NCI-H2107 (cell line): ENCODE measurements around the gene PRSS33.

ENCODE experiments used
- DNase-seq: peaks from one replicate; lab custom pipeline; 2025; lab: John Stamatoyannopoulos, UW

The PRSS33 gene

DNA sequence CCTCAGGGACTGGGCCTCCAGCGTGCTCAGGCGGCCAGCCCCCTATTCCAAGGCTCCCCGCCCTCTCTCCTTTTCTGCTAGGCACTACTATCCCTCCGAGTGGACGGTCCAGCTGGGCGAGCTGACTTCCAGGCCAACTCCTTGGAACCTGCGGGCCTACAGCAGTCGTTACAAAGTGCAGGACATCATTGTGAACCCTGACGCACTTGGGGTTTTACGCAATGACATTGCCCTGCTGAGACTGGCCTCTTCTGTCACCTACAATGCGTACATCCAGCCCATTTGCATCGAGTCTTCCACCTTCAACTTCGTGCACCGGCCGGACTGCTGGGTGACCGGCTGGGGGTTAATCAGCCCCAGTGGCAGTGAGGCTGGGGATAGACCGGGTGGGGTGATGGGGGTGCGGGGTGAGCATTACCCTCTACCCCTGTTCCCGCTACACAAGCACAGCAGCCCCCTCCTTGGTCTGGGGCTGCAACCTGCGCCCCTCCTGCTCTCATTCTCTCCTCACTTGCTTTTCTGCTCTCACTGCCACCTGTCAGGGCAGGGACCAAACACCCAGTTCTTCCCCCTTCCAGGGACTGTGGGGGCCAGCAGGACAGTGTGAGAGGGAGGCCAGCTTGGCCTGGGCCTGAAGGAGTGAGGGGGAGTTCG, 12.0 kb upstream of the PRSS33 start:
- no peak for DNase-seq

DNA sequence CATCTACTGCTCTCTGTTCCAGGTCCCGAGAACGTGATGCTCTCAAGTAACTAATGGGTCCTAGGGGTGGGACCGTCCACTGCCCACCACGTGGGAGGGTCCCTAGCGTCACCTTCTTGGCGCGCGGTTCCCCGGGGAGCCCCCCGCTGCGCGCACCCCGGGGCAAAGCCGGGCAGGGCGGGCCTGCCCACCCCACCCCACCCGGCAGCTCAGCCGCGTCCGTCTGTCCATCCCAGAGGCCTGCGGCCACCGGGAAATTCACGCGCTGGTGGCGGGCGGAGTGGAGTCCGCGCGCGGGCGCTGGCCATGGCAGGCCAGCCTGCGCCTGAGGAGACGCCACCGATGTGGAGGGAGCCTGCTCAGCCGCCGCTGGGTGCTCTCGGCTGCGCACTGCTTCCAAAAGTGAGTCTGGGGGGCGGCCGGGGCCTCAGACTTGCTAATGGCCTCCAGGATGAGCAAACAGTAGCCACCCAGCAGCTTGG, 11.4 kb upstream of the PRSS33 start:
- DNase-seq, result no peak

DNA sequence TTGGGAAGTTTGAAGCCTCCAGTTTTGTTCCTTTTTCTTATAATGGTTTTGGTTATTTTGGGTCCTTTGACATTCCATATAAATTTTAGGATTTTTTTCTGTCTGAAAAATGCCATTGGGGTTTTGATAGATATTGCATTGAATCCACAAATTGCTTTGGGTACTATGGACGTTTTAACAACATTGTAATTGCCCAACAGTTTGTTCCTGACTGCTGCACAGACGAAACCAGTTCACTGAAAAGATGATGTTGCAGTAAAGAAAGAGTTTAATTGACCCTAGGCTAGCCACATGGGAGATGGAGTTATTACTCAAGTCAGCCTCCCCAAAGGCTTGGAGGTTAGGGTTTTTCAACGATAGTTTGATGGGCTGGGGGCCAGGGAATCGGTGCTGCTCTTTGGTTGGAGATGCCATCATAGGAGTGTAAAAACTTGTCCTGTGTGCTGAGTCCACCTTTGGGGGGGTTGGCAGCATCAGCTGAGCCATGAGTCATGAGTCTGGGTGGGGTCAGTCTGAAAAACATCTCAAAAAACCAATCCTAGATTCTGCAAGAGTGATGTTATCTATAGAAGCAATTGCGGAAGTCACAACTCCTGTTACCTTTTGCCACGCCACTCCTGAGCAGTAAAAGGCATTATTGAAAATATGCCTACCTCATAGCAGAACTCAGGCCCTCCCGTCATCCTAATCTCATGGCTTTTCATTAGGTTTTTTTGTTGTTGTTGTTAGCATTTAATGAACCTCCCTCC, 8.2 kb upstream of the PRSS33 start:
- DNase-seq, result no peak

GRCh38 chr16:2792940-2793339, 5.6 kb upstream of the PRSS33 start:
- no peak for DNase-seq

GRCh38 chr16:2791174-2791573, 3.8 kb upstream of the PRSS33 start:
- no peak for DNase-seq

DNA sequence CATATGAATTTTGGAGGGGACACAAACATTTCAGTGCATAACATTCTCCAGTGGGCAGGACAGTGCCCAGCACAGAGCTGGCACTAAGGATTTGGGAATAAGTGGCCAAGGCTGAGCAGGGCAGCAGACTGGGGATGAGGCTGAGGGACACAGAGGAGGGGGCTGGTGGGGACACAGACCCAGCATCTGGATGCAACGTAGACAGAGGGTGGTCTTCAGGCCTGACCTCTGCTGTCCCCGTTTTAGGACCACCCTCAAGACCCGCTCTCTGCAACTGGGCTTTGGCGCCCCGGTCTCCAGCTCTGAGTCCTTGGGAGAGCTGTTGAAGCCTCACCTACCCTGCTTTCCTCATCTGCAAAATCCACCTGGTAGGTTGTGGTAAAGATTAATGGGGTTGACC, 3.3 kb upstream of the PRSS33 start:
- no peak for DNase-seq

DNA sequence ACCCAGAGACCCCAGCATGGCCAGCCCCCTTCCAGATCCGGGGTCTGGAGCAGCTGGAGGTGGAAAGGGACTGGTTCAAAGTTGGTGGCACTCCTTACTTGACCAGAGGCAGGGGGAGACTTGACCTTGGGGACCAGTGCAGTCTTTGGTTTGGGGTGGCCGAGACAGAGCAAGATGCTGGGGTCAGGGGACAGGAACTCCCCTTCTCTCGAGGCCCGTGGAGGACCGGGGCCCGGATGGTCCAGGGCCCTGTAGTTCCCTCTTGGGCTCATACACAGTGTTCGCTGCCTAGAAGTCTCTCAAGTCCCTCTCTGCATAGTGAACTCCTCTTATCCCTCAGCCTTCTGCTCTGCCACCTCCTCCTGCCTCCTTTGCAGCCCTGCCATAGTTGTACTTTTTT, 601 bp upstream of the PRSS33 start:
- DNase-seq, result no peak

- DNase-seq, result no peak
Observed at GRCh38 chr16:2786826-2787151, 571 bp downstream of the PRSS33 start.

DNA sequence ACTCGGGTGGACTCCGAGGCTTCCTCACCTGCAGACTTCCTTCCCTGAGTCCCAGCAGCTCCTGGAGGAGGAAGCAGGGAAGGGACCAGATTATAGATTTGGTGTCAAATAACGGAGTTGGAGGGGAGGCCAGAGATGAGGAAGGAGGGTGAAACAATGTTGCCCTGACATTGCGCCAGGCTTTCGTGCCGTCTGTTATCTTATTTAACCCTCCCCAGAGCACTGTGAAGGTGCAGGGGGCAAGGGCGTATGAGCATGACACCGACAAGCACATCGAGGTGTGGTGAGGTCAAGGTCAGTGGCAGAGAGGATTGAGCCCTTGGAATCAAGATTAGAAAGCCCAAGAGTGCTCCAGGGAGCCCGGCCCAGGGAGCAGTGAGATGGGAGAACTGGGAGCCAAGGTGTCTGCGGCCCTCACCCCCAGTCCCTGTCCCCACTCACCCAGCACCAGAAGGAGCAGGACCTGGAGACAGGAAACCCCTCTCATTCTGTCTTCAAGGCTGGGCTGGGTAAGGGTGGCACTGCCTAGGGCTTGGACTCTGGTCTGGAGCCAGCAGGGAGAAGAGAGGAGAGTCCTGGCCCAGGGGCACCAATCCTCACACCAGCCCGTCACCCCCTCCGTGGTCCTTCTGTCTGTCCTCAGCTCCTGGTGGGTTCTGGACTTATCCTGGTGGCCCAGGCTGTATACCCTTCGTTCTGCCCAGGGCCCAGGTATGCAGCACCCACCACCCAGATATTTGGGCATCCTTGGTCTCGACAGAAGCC, 1.1 kb downstream of the PRSS33 start:
- DNase-seq, result no peak

DNA sequence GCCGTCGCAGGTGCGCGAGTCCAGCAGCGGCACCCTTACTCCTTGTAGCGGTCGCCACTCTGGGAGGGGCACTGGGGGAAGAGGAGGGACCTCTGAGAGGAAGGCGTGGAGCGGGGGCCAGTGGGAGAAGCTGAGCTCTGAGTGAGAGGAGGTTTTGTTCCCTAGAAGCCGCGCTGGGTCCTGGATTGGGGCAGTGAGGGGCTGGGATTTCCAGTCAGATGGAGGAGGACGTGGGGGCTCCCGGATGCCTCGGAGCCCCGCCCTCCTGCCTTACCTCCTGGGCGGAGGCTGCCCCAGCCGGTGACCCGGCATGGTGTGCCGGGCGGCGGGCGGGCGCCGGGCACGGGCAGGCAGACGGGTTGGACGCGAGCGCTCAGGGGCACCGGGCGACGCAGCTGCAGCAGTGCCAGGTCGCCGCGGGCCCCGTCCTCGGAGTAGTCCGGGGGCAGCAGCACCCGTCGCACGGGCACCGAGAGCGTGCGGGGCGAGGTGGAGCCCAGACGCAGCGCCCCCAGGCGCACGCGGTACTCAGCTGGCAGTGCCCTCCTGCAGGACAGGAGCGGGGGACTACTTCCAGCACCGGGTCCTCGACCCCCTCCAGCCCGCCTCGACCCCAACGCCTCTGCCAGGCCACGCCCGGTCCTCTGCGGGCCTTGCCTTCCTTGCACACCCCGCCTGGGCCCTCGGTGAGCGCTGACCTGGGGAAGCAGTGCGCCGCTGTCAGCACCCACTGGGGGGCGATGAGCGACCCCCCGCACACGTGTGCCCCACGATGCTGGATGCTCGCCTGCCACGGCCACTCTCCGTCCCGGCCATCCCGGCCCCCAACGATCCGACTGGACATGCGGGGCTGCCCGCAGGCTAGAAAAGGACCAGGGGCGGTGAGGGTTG, 2.0 kb downstream of the PRSS33 start:
- DNase-seq, result no peak

DNA sequence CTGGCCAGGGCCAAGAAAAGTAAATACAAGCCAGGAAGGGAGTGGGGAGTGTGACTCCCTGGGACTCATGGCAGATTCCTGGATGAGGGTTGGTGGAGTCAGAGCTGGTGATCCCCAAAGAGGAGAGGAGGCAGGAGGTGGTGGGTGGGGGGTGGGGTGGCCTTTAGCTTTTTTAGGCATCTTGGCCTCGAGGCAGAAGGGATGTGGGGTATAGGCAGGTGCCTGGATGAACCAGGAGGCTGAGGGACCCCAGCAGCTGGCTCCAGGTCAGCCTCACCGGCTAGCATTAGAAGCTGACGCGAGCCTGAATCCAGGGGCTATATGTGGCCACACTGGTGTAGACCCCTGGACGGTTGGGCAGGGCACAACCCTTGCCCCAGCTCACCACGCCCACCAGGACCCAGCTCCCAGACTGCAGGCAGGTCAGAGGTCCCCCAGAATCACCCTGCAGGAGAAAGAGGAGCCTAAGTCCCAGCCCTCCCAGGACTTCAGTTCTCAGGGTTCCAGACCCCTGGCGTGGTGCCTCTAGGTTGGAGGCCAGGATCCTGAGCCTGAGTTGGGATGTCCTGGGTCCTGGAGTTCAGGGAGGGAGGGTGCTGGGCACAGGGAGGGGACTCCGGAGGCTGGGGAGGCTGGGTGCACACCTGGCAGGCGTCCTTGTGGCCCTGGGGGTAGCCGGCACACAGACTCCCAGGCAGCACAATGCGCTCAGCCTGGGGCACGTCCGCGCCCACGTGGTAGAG, 2.8 kb downstream of the PRSS33 start:
- DNase-seq, result no peak

GRCh38 chr16:2783581-2784357, 3.6 kb downstream of the PRSS33 start:
- no peak for DNase-seq

- DNase-seq, result no peak
Observed at GRCh38 chr16:2782583-2783351, 4.6 kb downstream of the PRSS33 start.

DNA sequence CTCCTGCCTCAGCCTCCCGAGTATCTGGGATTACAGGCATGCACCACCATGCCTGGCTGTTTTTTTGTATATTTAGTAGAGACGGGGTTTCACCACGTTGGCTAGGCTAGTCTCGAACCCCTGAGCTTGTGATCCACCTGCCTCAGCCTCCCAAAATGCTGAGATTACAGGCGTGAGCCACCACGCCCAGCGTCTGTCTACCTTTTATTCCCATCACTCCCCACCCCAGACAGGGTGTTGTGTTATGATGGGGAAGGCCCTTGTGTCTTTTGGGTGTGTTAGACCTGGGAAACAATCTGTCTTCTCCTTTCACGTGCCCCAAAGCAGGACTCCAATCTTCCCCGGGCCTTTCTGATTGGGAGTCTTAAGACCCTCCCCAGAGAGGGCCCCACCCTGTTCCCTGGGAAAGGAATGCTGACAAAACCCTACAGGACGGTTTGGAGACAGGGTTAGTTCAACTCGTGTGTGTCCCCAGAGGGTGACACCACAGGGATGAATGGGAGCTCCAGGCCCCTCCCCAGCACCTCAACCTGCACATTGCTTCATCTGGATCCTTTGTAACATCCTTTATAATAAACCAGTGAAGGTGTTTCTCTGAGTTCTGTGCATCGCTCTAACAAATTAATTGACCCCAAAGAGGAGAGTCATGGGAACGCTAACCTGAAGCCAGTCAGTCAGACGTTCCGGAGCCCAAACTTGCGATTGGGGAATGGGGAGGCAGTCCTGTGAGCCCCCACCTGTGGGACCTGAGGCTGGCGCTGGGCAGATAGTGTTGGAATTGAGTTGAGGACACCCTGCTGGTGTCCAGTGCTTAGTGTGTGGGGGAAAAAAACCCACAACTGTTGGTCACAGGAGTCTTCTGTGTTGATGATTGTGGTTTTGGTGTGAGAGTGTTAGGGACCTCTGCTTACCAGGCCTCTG, 7.1 kb downstream of the PRSS33 start:
- no peak for DNase-seq

GRCh38 chr16:2779151-2779920, 8.0 kb downstream of the PRSS33 start:
- DNase-seq, result no peak

DNA sequence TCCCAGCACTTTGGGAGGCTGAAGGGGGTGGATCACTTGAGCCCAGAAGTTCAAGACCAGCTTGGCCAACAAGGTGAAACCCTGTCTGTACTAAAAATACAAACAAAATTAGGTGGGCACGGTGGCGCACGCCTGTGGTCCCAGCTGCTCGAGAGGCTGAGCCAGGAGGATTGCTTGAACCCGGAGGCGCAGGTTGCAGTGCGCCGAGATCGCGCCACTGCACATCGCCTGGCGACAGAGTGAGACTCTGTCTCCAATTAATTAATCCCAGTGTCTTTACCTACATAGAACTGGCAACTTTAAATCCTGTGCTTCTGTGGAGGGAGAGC, 8.8 kb downstream of the PRSS33 start:
- DNase-seq, result no peak

- no peak for DNase-seq
Observed at GRCh38 chr16:2777903-2778629, 9.3 kb downstream of the PRSS33 start.
